ENCODE measurements around the gene MT3.

Gene MT3

GRCh38 chr16:56631197-56631596 lies 41.9 kb downstream of the MT3 start:
- no peak for DNase-seq (ENCODE audit: low spot score)

GRCh38 chr16:56631832-56632155 lies 42.5 kb downstream of the MT3 start:
- DNase-seq (ENCODE audit: low spot score) = no peak

- peak; percentile 31 for DNase-seq (ENCODE audit: low spot score)
Measured at GRCh38 chr16:56632156-56632847, 43.0 kb downstream of the MT3 start, which contains the start of gene MT1M. Gene MT1M (plus strand): TSS chr16:56632659. CDS start chr16:56632732, 73 bp downstream.

GRCh38 chr16:56632848-56633365 lies 43.6 kb downstream of the MT3 start:
- DNase-seq (ENCODE audit: low spot score) = no peak

- no peak for DNase-seq (ENCODE audit: low spot score)
Measured at GRCh38 chr16:56633535-56633934, 44.2 kb downstream of the MT3 start.

- DNase-seq (ENCODE audit: low spot score) = no peak
Measured at GRCh38 chr16:56634715-56635440, 45.5 kb downstream of the MT3 start.

- no peak for DNase-seq (ENCODE audit: low spot score)
Measured at GRCh38 chr16:56635441-56635967, 46.2 kb downstream of the MT3 start.

GRCh38 chr16:56636616-56637413 lies 47.5 kb downstream of the MT3 start:
- DNase-seq (ENCODE audit: low spot score) = no peak

GRCh38 chr16:56637814-56638750 lies 48.8 kb downstream of the MT3 start, which contains the start of gene MT1A:
Gene MT1A (plus strand): TSS chr16:56638666. CDS start chr16:56638739, 73 bp downstream.
- peak; percentile 79 for DNase-seq (ENCODE audit: low spot score)

GRCh38 chr16:56639045-56639444 lies 49.7 kb downstream of the MT3 start:
- no peak for DNase-seq (ENCODE audit: low spot score)

- DNase-seq (ENCODE audit: low spot score) = no peak
Measured at GRCh38 chr16:56640076-56640475, 50.7 kb downstream of the MT3 start.
